SK-N-MC (cell line): Measurements from ENCODE around the gene SLFN14.

Experiments
- EZH2 ChIP-seq: fragments of 200-600 bp; sonication (generic); IDR thresholded peaks from one replicate; pipeline ENCODE4 v1.6.1; 2017; ENCODE audit warnings: antibody characterized with exemption
- POLR2AphosphoS5 ChIP-seq: IDR thresholded peaks from 2 replicates; pipeline ENCODE4 v1.6.1; 2012; ENCODE audit warnings: mild to moderate bottlenecking, low read depth, low read length, borderline replicate concordance

DNA sequence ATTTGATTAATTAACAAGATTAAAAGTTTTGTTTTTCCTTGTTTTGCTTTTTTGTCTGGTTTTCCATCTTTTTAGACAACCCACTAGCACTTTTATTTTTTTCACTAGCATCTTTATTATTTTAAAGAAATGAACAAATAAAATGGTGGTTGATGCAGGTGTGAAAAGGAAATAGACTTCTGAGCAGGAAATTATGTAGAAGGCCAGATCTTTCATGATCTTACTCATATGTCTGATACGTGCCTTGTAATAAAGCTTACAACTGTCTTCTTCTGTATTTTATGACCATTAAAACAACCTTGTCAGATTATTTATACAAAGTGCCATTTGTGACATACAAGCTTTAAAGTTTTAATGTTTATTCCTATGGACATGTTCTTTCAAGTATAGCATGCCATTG lies 29.5 kb downstream of the SLFN14 start:
- no peak for TF ChIP-seq POLR2AphosphoS5
- TF ChIP-seq EZH2, result no peak
